Measurements from ENCODE around the gene CCR5AS.

Gene CCR5AS

GRCh38 chr3:46356909-46357308 lies 50.0 kb downstream of the CCR5AS start:
- TF ChIP-seq PREB (CRISPR knock-in tag; IDR thresholded peaks at IDR 0.05; ENCODE audit: borderline replicate concordance), result no peak
- no peak for TF ChIP-seq MAX (CRISPR knock-in tag; IDR thresholded peaks at IDR 0.05)
- TF ChIP-seq RORB (CRISPR knock-in tag; IDR thresholded peaks at IDR 0.05), result no peak
- TF ChIP-seq CREB1 (CRISPR knock-in tag; IDR thresholded peaks at IDR 0.05), result no peak
- TF ChIP-seq NR2C2 (CRISPR knock-in tag; IDR thresholded peaks at IDR 0.05), result no peak
- TF ChIP-seq EMX1 (CRISPR knock-in tag; IDR thresholded peaks at IDR 0.05), result no peak
- TF ChIP-seq SMAD4 (CRISPR knock-in tag; IDR thresholded peaks at IDR 0.05), result no peak
- TF ChIP-seq KAT7 (CRISPR knock-in tag; IDR thresholded peaks at IDR 0.05; ENCODE audit: borderline replicate concordance), result no peak
- no peak for TF ChIP-seq E2F5 (CRISPR knock-in tag; IDR thresholded peaks at IDR 0.05)
- TF ChIP-seq SP1 (CRISPR knock-in tag; conservative IDR thresholded peaks at IDR 0.05), result no peak
- no peak for TF ChIP-seq ZBTB21 (CRISPR knock-in tag; IDR thresholded peaks at IDR 0.05; ENCODE audit: borderline replicate concordance)
- TF ChIP-seq GTF2I (CRISPR knock-in tag; conservative IDR thresholded peaks at IDR 0.05), result no peak
- no peak for TF ChIP-seq USF2 (CRISPR knock-in tag; IDR thresholded peaks at IDR 0.05)
- Mint-ChIP-seq H3K27ac (no peak overlapping the region), H3K27me3 (ENCODE audit: low read depth) (peaks cover 8% of the 10 kb centered on the region), H3K36me3 (no peaks in the 10 kb centered on the region), H3K9me3 (no peaks in the 10 kb centered on the region), H3K4me1 (no peaks in the 10 kb centered on the region), H3K4me3 (no peak overlapping the region)
- ATAC-seq (no peak), DNase-seq (ENCODE audit: low spot score) (no peak)
- ChIA-PET POLR2A (no interaction called here), CTCF (no interaction called here)

- H3K27me3 Mint-ChIP-seq (ENCODE audit: low read depth), result peaks cover 8% of the 10 kb centered on the region
- no peak for ATAC-seq
- TF ChIP-seq CREM (CRISPR knock-in tag; IDR thresholded peaks at IDR 0.05), result no peak
- TF ChIP-seq JUN (CRISPR knock-in tag; IDR thresholded peaks at IDR 0.05), result no peak
- no peak for TF ChIP-seq SP1 (CRISPR knock-in tag; conservative IDR thresholded peaks at IDR 0.05)
- no peak for TF ChIP-seq CREB1 (CRISPR knock-in tag; IDR thresholded peaks at IDR 0.05)
- TF ChIP-seq ZMAT4 (CRISPR knock-in tag; IDR thresholded peaks at IDR 0.05), result no peak
- TF ChIP-seq ZNF423 (CRISPR knock-in tag; IDR thresholded peaks at IDR 0.05), result no peak
- TF ChIP-seq NR3C1 (CRISPR knock-in tag; conservative IDR thresholded peaks at IDR 0.05; ENCODE audit: low read depth), result no peak
- no peak for TF ChIP-seq GABPB1 (CRISPR knock-in tag; IDR thresholded peaks at IDR 0.05)
- no peak for TF ChIP-seq CTCF (IDR thresholded peaks at IDR 0.05)
- TF ChIP-seq ERG (CRISPR knock-in tag; IDR thresholded peaks at IDR 0.05), result no peak
- no peak for TF ChIP-seq ATF3 (CRISPR knock-in tag; conservative IDR thresholded peaks at IDR 0.05)
- no peak for TF ChIP-seq ARID4B (CRISPR knock-in tag; IDR thresholded peaks at IDR 0.05; ENCODE audit: borderline replicate concordance)
Observed at GRCh38 chr3:46356276-46356675, 50.6 kb downstream of the CCR5AS start.

More at GRCh38 chr3:46356276-46356675, 50.6 kb downstream of the CCR5AS start:
- Mint-ChIP-seq H3K36me3 (no peaks in the 10 kb centered on the region), H3K27ac (no peak overlapping the region), H3K4me3 (no peak overlapping the region), H3K4me1 (peaks cover 4% of the 10 kb centered on the region; the same call in 1 of the 2 replicates), H3K9me3 (no peaks in the 10 kb centered on the region)
- ChIA-PET CTCF (no interaction called here), POLR2A (no interaction called here)
- no peak for DNase-seq (ENCODE audit: low spot score)
